Natural killer cell (primary cell): Measurements from ENCODE around the gene GPR179. TPM values are rescaled to one million over a fixed set of nuclear protein-coding genes. Genes with fewer than 3 reads are reported as not detected.
A peak's percentile ranks its signal among the peaks of the same experiment; 100 is the strongest.

ENCODE experiments used
- ATAC-seq, 3 donors: fragments of 150-1000 bp in 2 of 3; fragments of 200-7000 bp in 1 of 3; cut with Tn5 transposase; 1 replicate in 1 of 3; 2 replicates in 2 of 3; pipeline ENCODE4 v1.10.0; 2021; ENCODE audit warnings: mild to moderate bottlenecking in 2 of 3, moderate library complexity in 2 of 3
- DNase-seq, 2 donors: peaks; one replicate each; pipeline versions ENCODE4 v3.0.0 to v3.0.0-alpha.2; 2013 to 2021; ENCODE audit warnings: mixed read lengths in 1 of 2
- H3K27ac ChIP-seq: one replicate; pipeline ENCODE4 v1.5.1; 2013; ENCODE audit warnings: mild to moderate bottlenecking, low read length
- H3K27me3 ChIP-seq: one replicate; pipeline ENCODE4 v1.6.1; 2013; ENCODE audit warnings: low read length; ENCODE audit not compliant: control insufficient read depth, insufficient read depth
- H3K36me3 ChIP-seq: one replicate; pipeline ENCODE4 v1.6.1; 2013; ENCODE audit warnings: low read length; ENCODE audit not compliant: control insufficient read depth, insufficient read depth
- H3K4me1 ChIP-seq: one replicate; pipeline ENCODE4 v1.6.1; 2013; ENCODE audit warnings: low read length; ENCODE audit not compliant: control insufficient read depth, insufficient read depth
- H3K4me3 ChIP-seq: one replicate; pipeline ENCODE4 v1.5.1; 2013; ENCODE audit warnings: low read length
- H3K9me3 ChIP-seq: one replicate; pipeline ENCODE4 v1.6.1; 2013; ENCODE audit warnings: low read length; ENCODE audit not compliant: control insufficient read depth, insufficient read depth
- H3K27ac Mint-ChIP-seq, 2 donors: one replicate each; pipeline ENCODE4 v1.8.0; 2022; ENCODE audit warnings: mild to moderate bottlenecking in 2 of 2, mixed read lengths in 2 of 2, moderate library complexity in 1 of 2
- H3K27me3 Mint-ChIP-seq, 2 donors: one replicate each; pipeline ENCODE4 v1.8.0; 2022; ENCODE audit warnings: low read depth in 2 of 2, mixed read lengths in 2 of 2
- H3K36me3 Mint-ChIP-seq: one replicate; pipeline ENCODE4 v1.8.0; 2022; ENCODE audit warnings: mixed read lengths
- H3K4me1 Mint-ChIP-seq, 2 donors: one replicate each; pipeline ENCODE4 v1.8.0; 2022; ENCODE audit warnings: mixed read lengths in 2 of 2
- H3K4me3 Mint-ChIP-seq: one replicate; pipeline ENCODE4 v1.8.0; 2022; ENCODE audit warnings: mild to moderate bottlenecking, moderate library complexity, mixed read lengths
- H3K9me3 Mint-ChIP-seq, 2 donors: one replicate each; pipeline ENCODE4 v1.8.0; 2022; ENCODE audit warnings: mixed read lengths in 2 of 2
- WGBS: methylation state at CpG from one replicate; pipeline ENCODE4 v1.1.7; 2013; ENCODE audit warnings: missing lambda C conversion rate; ENCODE audit not compliant: insufficient coverage; 5-methylcytosine and 5-hydroxymethylcytosine counted together
- intact Hi-C: fragments of 100-400 bp; cut with micrococcal nuclease; formaldehyde crosslinking; loops from one replicate; pipeline ENCODE4 v1.14.2; 2022
- total RNA-seq, 4 donors: library from RNA; stranded (reverse); fragments of 120-200 nt in 1 of 4; gene quantifications; one replicate each; pipeline versions ENCODE4 v1.2.3 to v1.2.4, GENCODE V29; 2013 to 2022
- TF ChIP-seq, protein P1 (sequence below): fragments of 200-600 bp; IDR thresholded peaks from one replicate; pipeline ENCODE4 v1.8.0; 2022; ENCODE audit warnings: antibody characterized with exemption

Gene GPR179
- total RNA-seq, 3 donors from 2014 or later (not counting 1 experiment from before 2014, with no cell fraction given) = not detected

DNA sequence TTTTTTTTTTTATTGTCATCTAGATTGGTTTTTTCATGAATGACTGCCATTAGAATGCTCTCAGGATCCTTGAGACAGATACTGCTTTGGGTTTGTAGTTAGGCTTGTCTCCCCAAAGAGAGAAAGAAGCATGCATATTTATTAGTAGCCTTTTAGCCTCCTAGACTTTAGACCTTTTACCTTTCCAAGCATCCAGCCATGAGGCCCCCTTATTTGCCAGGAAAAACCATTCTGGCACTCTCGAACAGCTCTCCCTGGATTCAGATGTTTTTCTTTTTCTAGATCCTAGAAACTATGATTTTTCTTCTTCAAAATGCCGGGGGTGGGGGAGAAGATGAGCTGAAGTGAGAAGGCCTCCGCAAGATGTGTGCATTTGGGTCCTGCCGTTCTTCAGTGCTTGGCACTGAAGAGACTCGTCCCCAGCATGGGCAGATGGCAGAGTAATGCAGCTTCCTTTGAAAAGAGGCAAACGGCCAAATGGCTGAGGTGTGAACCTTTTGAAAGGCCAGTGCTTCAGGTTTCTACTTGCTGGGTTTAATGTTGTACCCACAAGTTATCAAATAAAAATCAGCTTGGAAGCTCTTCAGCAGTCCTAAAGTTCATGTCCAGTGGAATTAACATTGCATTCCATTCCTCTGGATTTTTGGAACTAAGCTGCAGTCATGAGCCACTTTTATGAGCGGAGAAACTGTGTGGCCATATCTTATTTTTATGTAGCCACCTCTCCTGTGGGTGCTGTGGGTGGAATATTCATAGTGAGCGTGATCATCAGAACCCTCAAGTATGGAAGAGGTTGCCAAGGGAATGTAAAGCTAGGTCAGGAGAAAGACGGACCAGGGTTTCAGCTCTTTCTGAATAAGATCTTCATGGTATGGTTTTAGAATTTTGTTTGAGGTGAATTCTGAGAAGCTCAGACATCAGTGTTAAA, 15.1 kb upstream of the GPR179 start:
- no peak overlapping the region for H3K27ac Mint-ChIP-seq
- Histone ChIP-seq H3K36me3 (no peaks in the 10 kb centered on the region), H3K27ac (no peak overlapping the region), H3K9me3 (no peaks in the 10 kb centered on the region), H3K4me3 (no peak overlapping the region), H3K27me3 (no peaks in the 10 kb centered on the region), H3K4me1 (peaks cover 1% of the 10 kb centered on the region)
- no peak overlapping the region for H3K4me3 Mint-ChIP-seq
- DNase-seq (no peak), ATAC-seq (no peak)
- intact Hi-C loops = no loop called here
- peaks cover 29 to 46% of the 10 kb centered on the region in 2 donors for H3K4me1 Mint-ChIP-seq
- WGBS = 90% methylated on average over 9 of the region's 9 CpGs
- H3K36me3 Mint-ChIP-seq = no peaks in the 10 kb centered on the region
- no peaks in the 10 kb centered on the region for H3K27me3 Mint-ChIP-seq
- no peaks in the 10 kb centered on the region for H3K9me3 Mint-ChIP-seq
- TF ChIP-seq, protein P1, sequence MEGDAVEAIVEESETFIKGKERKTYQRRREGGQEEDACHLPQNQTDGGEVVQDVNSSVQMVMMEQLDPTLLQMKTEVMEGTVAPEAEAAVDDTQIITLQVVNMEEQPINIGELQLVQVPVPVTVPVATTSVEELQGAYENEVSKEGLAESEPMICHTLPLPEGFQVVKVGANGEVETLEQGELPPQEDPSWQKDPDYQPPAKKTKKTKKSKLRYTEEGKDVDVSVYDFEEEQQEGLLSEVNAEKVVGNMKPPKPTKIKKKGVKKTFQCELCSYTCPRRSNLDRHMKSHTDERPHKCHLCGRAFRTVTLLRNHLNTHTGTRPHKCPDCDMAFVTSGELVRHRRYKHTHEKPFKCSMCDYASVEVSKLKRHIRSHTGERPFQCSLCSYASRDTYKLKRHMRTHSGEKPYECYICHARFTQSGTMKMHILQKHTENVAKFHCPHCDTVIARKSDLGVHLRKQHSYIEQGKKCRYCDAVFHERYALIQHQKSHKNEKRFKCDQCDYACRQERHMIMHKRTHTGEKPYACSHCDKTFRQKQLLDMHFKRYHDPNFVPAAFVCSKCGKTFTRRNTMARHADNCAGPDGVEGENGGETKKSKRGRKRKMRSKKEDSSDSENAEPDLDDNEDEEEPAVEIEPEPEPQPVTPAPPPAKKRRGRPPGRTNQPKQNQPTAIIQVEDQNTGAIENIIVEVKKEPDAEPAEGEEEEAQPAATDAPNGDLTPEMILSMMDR = no peak

DNA sequence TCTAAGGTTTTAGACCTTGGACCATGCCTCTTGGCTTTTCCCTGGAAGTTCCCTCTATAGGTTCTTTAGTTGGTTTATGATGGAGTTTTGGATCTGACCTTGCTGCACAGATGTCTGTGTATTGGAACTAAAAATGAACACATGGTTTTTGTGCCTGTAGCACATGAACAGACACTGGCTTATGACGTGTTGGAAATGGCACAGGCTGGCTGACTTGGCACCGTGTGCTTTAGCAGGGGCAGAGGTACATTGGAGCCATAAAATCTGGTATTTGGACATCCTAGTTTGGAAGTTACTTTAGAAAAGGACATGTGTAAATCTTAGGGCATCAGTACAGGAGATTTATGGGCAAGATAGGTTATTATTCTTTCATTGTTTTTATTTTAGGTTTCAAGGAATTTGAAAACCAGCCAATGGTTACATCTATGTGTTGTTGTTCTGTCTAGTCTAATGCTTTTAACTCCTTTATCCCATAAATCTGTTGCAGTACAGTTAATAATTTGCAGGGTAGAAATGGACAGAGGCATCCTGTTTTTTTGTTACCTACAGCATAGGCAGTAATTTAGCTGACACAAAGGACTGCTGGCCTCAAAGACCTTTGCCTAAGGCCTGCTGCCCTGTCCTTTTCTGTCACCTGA, 13.8 kb upstream of the GPR179 start:
- peaks cover 40 to 57% of the 10 kb centered on the region in 2 donors for H3K4me1 Mint-ChIP-seq
- no peak overlapping the region for H3K27ac Mint-ChIP-seq
- Histone ChIP-seq H3K27me3 (no peaks in the 10 kb centered on the region), H3K9me3 (no peaks in the 10 kb centered on the region), H3K4me3 (no peak overlapping the region), H3K27ac (no peak overlapping the region), H3K4me1 (peaks cover 13% of the 10 kb centered on the region), H3K36me3 (no peaks in the 10 kb centered on the region)
- no peaks in the 10 kb centered on the region for H3K27me3 Mint-ChIP-seq
- intact Hi-C loops = no loop called here
- TF ChIP-seq, protein P1 = no peak
- ATAC-seq (no peak), DNase-seq (no peak)
- H3K9me3 Mint-ChIP-seq = no peaks in the 10 kb centered on the region
- no peak overlapping the region for H3K4me3 Mint-ChIP-seq
- 90% methylated on average over 2 of the region's 2 CpGs for WGBS
- no peaks in the 10 kb centered on the region for H3K36me3 Mint-ChIP-seq

DNA sequence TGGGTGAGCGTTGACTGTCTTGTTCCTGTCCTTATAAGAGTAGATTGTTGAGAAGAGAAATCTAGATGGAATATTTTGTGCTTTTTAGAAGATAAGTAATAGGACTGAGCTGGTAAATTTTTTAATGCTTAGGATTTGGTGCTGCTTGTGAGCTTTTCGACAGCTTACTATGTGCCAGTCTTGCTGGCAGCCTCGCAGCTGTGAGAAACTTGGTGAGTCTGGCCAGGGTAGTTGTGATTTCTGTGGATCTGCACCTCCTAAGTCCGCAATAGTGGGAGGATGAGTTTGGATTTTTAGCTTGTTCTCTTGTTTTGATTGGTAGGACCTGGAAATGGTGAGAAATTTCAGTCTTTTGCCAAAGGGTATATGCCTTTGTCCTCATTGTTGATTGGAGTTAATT, 11.5 kb upstream of the GPR179 start:
- H3K4me1 ChIP-seq = peaks cover 19% of the 10 kb centered on the region
- intact Hi-C loops = no loop called here
- TF ChIP-seq, protein P1 = no peak
- H3K4me3 ChIP-seq = no peak overlapping the region
- Mint-ChIP-seq H3K27me3 (no peaks in the 10 kb centered on the region), H3K27ac (no peak overlapping the region), H3K9me3 (no peaks in the 10 kb centered on the region), H3K4me1 (peaks cover 46 to 56% of the 10 kb centered on the region in 2 donors), H3K36me3 (no peaks in the 10 kb centered on the region), H3K4me3 (peak overlapping the region; percentile 30)
- H3K36me3 ChIP-seq = no peaks in the 10 kb centered on the region
- H3K27ac ChIP-seq = no peak overlapping the region
- no peaks in the 10 kb centered on the region for H3K27me3 ChIP-seq
- WGBS = 99% methylated on average over 3 of the region's 4 CpGs
- no peak for ATAC-seq
- DNase-seq = no peak
- no peaks in the 10 kb centered on the region for H3K9me3 ChIP-seq
